ENCODE measurements around the gene ABCD1.

- TF ChIP-seq POLR2AphosphoS5 (IDR thresholded peaks at IDR 0.05; ENCODE audit: control insufficient read depth, insufficient read depth, low read depth, low read length) (no peak), SMAD3 (CRISPR knock-in tag; conservative IDR thresholded peaks at IDR 0.05) (no peak), HDAC1 (IDR thresholded peaks at IDR 0.05) (no peak)
These were observed 19.8 kb downstream of the ABCD1 start for GRCh38 chrX:153744210-153745066.
